HUES48 (cell line): ENCODE results near the gene ARHGAP8.

Experiments
- H3K27ac ChIP-seq: one replicate; pipeline ENCODE4 v1.7.0; 2013; ENCODE audit warnings: low read depth, low read length, inconsistent platforms
- H3K27me3 ChIP-seq: 2 replicates; pipeline ENCODE4 v1.6.1; 2013; ENCODE audit warnings: mild to moderate bottlenecking, low read length; ENCODE audit not compliant: control insufficient read depth, insufficient read depth
- H3K36me3 ChIP-seq: 2 replicates; pipeline ENCODE4 v1.6.1; 2013; ENCODE audit warnings: low read length; ENCODE audit not compliant: control insufficient read depth, insufficient read depth
- H3K4me1 ChIP-seq: 2 replicates; pipeline ENCODE4 v1.6.1; 2013; ENCODE audit warnings: mild to moderate bottlenecking, low read length; ENCODE audit not compliant: control insufficient read depth, insufficient read depth
- H3K4me3 ChIP-seq: 2 replicates; pipeline ENCODE4 v1.5.1; 2013; ENCODE audit warnings: mild to moderate bottlenecking, low read depth, low read length
- H3K9ac ChIP-seq: 2 replicates; pipeline ENCODE4 v1.6.1; 2013; ENCODE audit warnings: mild to moderate bottlenecking, low read depth, low read length, moderate library complexity
- H3K9me3 ChIP-seq: 2 replicates; pipeline ENCODE4 v1.6.1; 2013; ENCODE audit warnings: low read length; ENCODE audit not compliant: control insufficient read depth, insufficient read depth

The ARHGAP8 gene

DNA sequence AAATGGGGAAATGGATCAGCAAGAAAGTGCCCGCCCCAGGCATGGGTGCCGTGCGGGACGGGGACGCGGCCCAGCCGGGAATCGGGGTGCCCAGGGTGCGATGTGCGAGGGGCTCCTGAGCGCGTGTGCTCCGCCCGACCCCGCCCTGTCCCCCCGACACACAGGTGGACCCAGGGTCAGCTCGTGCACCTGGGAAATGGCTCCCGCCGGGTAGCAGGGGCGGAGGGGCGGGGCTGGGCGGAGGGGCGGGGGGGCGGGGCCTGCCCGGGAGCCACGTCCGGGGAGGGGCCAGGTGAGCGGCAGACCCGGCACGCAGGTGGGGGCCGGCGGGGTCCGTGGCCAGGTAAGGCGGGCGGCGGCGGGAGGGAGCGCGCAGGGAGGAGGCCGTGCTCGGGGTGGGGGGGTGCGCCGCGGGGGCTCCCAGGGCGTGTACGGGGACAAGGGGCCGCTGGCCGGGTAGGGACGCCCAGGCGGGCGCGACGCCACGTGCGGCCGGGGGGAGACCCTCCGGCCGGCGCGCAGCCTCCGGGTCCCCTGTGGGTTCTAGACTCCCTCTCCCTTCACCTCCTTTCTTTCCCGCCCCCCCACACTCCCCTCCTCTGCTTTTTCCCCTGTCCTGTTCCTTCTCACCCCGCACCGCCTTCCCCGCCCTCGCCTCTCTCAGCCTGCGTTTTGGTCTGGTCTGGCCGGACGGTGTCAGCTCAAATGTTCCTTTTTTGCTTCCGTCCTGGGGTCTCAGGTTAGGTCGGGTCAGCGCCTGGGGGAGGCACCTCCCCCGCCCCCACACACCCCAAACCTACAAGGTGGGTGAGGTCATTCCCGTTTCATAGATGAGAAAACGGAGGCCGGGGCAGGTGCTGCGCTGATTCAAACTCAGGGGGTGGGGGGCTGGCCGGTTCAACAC, at the start of gene ARHGAP8:
ARHGAP8 (plus strand) TSS at position 291 of the 904 bp plus-strand sequence. CDS start 33,953 bp downstream, outside the sequence.
- Histone ChIP-seq H3K27ac (no peak within 1 kb of the TSS), H3K9me3 (no peaks in the 10 kb centered on the region), H3K9ac (no peak within 1 kb of the TSS), H3K36me3 (no peaks in the 10 kb centered on the region), H3K4me1 (peaks cover 24% of the 10 kb centered on the region), H3K27me3 (peaks cover 4% of the 10 kb centered on the region), H3K4me3 (peak within 1 kb of the TSS; percentile 72)

DNA sequence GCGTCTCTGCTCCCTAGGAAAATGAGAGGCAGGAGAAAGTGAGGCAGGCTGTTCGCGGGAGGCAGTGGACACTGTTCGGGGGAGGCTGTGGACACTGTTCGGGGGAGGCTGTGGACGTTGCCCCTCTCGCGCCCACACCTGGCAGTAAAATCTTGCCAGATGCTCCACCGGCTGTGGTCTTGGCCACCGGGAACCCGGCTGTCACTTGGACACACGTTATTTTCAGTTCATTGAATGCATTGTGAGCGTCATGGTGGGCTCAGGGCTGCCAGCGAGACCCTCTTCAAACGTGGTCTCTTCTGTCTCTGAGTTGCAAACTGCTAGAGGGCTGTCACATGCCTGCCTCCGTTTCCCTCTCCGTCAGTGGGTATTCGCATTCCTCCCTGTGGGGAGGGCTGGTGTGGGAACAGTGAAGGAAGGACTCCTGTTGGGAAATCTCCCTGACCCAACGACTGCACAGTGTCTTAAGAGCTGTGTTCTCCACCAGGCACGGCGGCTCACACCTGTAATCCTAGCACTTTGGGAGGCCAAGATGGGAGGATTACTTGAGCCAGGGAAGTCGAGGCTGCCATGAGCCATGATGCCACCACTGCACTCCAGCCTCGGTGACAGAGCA, 49.0 kb upstream of the ARHGAP8 start:
- peak overlapping the region; percentile 77 for H3K4me3 ChIP-seq
- H3K9me3 ChIP-seq, result no peaks in the 10 kb centered on the region
- H3K9ac ChIP-seq, result 0 out of 2 replicates have a peak overlapping the region, but pooled peaks have one; percentile 13
- peaks cover 32% of the 10 kb centered on the region for H3K4me1 ChIP-seq
- H3K36me3 ChIP-seq, result no peaks in the 10 kb centered on the region
- no peak overlapping the region for H3K27ac ChIP-seq
- peaks cover 29% of the 10 kb centered on the region for H3K27me3 ChIP-seq

DNA sequence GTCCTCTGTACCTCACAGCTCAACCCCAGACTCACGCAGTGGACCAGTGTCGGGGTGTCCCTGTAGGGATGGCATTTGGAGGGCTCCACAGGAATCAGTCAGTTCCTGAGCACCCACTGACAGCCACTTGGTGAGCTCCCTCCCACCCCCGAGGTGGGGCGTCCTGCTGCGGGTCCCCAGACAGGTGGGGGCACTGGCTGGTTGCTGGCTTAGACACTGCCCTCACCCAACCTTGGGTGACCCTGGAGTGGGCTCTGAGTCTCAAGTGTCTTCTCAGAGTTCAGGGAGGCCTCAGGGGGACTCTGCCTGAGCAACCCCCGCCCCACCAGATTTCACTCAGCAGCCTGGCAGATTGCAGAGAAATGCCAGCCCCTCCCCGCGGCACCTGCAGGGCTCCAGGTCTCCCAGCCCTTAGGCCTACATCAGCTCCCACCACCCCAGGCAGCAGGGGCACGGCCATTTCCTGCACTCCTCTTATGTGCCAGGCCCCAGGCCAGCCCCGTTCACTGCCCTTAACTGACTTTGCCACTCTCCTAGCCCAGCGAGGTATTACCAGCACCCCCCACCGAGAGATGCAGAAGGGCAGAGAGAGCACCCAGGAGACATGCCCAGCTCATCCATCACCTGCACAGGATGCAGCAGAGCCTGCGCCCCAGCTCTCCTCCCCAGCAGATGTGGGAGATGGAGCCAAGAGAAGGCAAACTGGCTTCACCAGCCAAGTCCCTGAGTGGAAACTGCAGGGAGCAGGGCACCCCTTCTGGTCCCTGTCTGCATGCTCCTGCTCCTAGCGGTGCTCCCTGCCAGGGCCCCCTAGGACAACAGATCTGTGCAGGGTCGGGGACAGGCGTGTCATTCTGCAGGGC, 48.0 kb upstream of the ARHGAP8 start:
- no peak overlapping the region for H3K9ac ChIP-seq
- peaks cover 29% of the 10 kb centered on the region for H3K27me3 ChIP-seq
- no peak overlapping the region for H3K4me3 ChIP-seq

DNA sequence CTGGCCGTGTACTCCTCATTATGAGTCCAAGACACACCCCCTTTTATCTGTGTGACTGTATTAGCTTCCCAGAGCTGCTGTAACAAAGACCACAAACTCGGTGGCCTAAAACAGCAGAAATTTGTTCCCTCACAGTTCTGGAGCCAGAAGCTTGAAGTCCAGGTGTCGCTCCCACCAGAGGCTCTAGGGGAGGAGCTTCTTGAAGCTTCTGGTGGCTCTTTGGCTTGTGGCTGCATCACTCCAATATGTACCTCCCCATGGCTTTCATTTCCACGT, 47.4 kb upstream of the ARHGAP8 start:
- Histone ChIP-seq H3K4me1 (peaks cover 20% of the 10 kb centered on the region), H3K9ac (no peak overlapping the region), H3K36me3 (no peaks in the 10 kb centered on the region), H3K27me3 (peaks cover 29% of the 10 kb centered on the region), H3K27ac (no peak overlapping the region), H3K9me3 (no peaks in the 10 kb centered on the region), H3K4me3 (no peak overlapping the region)

More for the DNA sequence above, 48.0 kb upstream of the ARHGAP8 start:
- Histone ChIP-seq H3K36me3 (no peaks in the 10 kb centered on the region), H3K4me1 (peaks cover 22% of the 10 kb centered on the region), H3K27ac (no peak overlapping the region), H3K9me3 (no peaks in the 10 kb centered on the region)

DNA sequence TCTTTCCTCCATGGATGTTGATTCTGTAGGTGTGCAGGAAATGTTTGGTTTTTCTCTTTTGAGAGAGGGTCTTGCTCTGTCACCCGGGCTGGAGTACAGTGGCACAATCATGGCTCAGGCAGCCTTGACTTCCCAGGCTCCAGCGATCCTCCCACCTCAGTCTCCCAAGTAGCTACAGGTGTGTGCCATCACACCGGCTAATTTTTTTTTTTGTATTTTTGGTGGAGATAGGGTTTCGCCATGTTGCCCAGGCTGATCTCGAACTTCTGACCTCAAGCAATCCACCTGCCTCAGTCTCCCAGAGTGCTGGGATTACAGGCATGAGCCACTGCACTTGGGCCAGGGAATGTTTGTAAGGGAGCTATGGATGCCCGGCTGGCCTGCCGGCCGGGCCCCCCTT, 45.9 kb upstream of the ARHGAP8 start:
- Histone ChIP-seq H3K9ac (no peak overlapping the region), H3K27ac (no peak overlapping the region), H3K36me3 (no peaks in the 10 kb centered on the region), H3K9me3 (no peaks in the 10 kb centered on the region), H3K4me1 (peaks cover 19% of the 10 kb centered on the region), H3K4me3 (no peak overlapping the region), H3K27me3 (peaks cover 18% of the 10 kb centered on the region)

DNA sequence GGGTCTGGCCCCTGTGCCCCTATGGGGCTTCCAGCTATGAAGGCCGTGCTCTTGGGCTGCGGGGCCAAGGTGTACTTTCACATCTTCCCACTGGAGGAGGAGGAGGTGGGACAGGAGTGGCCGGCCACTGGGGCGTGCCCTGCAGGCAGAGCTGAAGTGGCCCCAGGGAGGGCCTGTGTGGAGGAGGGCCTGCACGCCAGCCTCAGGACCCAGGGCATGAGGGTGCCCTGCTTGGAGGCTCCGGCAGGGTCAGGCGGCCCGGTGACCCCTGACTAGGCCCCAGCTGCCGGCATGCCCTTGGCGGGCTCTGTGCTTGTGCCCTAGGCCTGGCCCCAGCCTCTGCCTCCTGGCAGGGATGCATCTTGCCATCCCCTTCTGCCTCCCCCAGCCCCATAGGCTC, 45.2 kb upstream of the ARHGAP8 start:
- Histone ChIP-seq H3K4me3 (no peak overlapping the region), H3K27ac (no peak overlapping the region), H3K9ac (no peak overlapping the region), H3K9me3 (no peaks in the 10 kb centered on the region), H3K4me1 (peaks cover 16% of the 10 kb centered on the region), H3K36me3 (no peaks in the 10 kb centered on the region), H3K27me3 (peaks cover 14% of the 10 kb centered on the region)

DNA sequence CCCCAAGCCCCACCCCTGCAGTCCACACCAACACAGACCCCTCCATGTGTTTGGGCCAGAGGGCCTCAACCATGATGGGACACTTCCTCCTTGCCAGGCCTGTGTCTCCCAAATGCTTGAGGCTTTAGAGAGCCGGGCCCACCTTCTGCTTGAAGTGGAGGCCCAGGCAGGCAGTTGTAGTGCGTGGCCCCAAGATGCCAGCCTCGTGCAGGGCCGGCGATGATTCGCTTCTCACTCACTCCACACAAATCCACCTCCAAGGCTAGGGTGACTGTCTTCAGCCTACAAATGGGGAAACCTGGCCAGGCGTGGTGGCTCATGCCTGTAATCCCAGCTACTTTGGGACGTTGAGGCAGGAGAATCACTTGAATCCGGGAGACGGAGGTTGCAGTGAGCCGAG, 44.6 kb upstream of the ARHGAP8 start:
- Histone ChIP-seq H3K27me3 (peaks cover 13% of the 10 kb centered on the region), H3K9ac (no peak overlapping the region), H3K4me1 (peaks cover 16% of the 10 kb centered on the region), H3K4me3 (no peak overlapping the region), H3K36me3 (no peaks in the 10 kb centered on the region), H3K27ac (no peak overlapping the region), H3K9me3 (no peaks in the 10 kb centered on the region)

DNA sequence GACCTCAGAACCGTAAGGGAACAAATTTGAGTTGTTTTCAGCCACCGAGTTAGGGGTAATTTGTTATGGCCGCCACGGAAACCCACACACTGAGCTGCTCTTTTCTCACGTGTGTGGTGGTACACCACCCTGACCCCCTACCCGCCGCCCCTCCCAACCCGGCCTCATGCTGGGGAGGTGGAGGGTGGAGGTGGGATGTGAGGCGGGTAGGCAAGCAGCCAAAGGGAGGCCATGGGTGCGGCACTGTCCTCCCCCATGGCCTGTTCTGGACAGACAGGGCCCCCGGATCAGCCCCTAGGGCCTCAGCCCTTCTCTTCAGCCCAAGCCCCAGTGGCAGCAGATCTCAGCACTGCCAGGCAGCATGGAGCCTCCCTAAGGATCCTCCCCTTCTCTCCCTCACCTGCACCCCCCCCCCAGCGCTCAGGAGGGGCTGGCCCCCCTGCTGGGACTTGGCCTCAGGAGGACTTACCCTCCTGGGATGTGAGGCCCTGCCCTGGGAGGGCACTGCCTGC, 42.4 kb upstream of the ARHGAP8 start:
- no peaks in the 10 kb centered on the region for H3K36me3 ChIP-seq
- no peaks in the 10 kb centered on the region for H3K9me3 ChIP-seq
- H3K4me1 ChIP-seq, result peaks cover 7% of the 10 kb centered on the region; the same call in 1 of the 2 replicates
- no peak overlapping the region for H3K27ac ChIP-seq
- no peak overlapping the region for H3K4me3 ChIP-seq
- H3K27me3 ChIP-seq, result no peaks in the 10 kb centered on the region
- H3K9ac ChIP-seq, result no peak overlapping the region

DNA sequence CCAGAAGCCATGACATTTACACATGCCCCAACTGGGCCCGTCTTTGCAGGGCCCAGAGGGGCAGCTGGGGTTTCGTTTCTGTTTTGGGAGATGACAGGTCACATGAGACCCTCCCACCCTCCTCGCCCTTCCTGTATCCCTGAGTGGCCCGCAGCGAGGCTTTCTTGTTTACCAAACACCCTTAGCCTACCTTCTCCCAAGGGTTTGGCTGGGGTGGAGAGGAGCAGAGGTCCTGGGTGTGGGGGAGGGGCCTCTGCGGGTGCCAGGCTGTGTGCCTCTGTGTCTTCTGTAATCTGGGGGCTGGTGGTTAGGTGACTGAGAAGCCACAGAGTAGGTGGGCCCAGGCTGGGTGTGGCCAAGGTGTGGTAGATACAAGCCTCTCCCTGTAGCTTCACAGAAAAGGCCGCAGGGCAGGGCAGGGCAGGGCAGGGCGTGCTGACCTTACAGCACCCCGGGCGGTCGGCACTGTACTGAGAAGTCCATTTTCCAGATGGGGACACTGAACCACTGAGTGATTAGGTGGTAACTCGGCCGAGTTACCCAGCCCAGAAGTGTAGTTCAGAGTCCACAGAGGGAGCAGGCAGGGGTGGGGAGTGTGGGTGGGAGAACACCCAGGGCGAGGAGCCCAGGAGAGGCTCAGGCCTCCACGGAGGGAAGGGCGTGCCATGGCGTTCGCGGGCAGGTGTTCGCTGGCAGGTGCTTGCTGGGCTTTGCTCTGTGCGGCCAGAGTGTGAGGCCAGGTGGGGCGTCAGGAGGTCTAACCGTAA, 41.7 kb upstream of the ARHGAP8 start:
- Histone ChIP-seq H3K36me3 (no peaks in the 10 kb centered on the region), H3K9me3 (no peaks in the 10 kb centered on the region), H3K4me3 (no peak overlapping the region), H3K27me3 (no peaks in the 10 kb centered on the region), H3K9ac (no peak overlapping the region), H3K27ac (no peak overlapping the region), H3K4me1 (peaks cover 7% of the 10 kb centered on the region; the same call in 1 of the 2 replicates)

DNA sequence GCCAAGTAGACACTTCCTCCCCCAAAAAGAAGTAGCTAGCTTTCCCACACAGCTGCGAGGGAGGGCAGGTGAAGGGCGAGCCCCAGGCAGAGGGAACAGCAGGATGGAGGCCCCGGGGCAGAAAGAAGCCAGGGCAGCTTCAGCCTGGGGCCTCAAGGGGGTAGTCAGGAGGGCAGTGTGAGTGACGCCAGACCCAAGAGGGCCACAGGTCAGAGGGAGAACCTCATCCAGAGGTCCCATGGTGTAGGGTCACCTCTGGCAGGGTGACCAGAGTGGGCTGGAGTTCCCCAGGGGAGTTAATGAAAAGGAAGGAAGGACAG, 41.2 kb upstream of the ARHGAP8 start:
- no peak overlapping the region for H3K9ac ChIP-seq
- no peak overlapping the region for H3K27ac ChIP-seq
- H3K27me3 ChIP-seq, result no peaks in the 10 kb centered on the region

More for the DNA sequence above, 41.2 kb upstream of the ARHGAP8 start:
- no peaks in the 10 kb centered on the region for H3K36me3 ChIP-seq
- H3K4me3 ChIP-seq, result no peak overlapping the region
- H3K4me1 ChIP-seq, result peaks cover 4% of the 10 kb centered on the region; the same call in 1 of the 2 replicates
- H3K9me3 ChIP-seq, result no peaks in the 10 kb centered on the region
